ENCODE measurements around the gene SLC39A11. TPM values are rescaled to one million over a fixed set of nuclear protein-coding genes. Genes with fewer than 3 reads are reported as not detected.
"Not testable (repeated sequence)": the region's sequence is repeated elsewhere in the genome, so short reads cannot be mapped to it uniquely, and the experiment has no call there.

The SLC39A11 gene
- total and polyA plus RNA-seq, 4 donors = 4.6 to 23.3 (median 11.4) TPM

DNA sequence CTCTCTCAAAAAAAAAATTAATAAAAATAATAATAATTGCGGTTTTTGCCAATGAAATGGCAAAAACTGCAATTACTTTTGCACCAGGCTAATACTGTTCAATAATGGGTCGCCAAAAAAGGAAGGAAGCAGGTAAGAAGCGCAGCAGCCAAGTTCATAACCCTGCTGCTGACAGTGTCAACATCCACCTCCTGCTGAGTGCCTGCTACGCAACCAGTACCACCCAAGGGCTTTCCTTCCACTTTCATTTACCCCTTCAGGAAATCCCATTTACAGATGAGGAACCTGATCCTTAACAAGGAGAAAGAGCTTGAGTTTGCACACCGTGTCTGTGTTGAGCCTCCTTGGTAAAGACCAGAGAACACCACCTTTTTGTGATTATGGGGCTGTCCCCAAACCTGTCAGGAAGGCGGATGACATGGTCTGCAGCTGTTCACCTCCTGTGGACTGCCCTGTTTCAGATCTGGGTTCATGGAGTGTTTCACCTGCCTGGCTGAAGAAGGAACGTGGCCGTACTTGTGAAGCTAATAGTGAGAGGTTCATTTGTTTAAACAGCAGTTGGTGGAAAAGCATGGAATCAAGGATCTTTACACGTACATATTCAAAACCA lies 378.0 kb downstream of the SLC39A11 start:
- Histone ChIP-seq H3K36me3 (ENCODE audit: control insufficient read depth, insufficient read depth, low read length) (no peaks in the 10 kb centered on the region), H3K4me1 (ENCODE audit: control insufficient read depth, insufficient read depth, low read length) (peaks cover 19% of the 10 kb centered on the region), H3K4me3 (ENCODE audit: low read depth, low read length) (no peak overlapping the region), H3K27ac (ENCODE audit: low read depth, low read length) (no peak overlapping the region), H3K9me3 (ENCODE audit: control insufficient read depth, insufficient read depth, low read length) (peaks cover 4% of the 10 kb centered on the region), H3K27me3 (ENCODE audit: control insufficient read depth, insufficient read depth, low read length) (no peaks in the 10 kb centered on the region)
- WGBS (ENCODE audit: insufficient coverage) = 81% methylated on average over 6 of the region's 9 CpGs
- no peak for DNase-seq (ENCODE audit: low read depth in 4 of 6, low spot score in 6 of 6)

DNA sequence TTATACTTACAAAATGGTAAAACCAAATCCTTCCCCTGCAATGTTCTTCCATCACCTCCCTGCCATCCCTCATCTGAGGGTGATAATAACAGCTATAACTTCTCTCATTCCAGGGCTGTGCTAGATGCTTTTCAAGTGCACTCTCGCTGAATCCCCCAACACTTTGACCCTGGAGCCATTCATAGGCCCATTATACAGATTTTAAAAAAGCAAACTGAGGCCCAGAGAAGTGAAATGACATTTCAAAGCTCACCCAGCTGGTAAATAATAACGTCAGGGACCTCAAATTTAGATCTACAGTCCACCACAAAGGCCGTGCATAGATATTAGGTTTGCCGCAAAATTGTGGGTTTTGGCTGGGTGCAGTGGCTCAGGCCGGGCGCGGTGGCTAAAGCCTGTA lies 378.8 kb downstream of the SLC39A11 start:
- WGBS (ENCODE audit: insufficient coverage) = 98% methylated on average over 7 of the region's 7 CpGs
- no peak overlapping the region for H3K4me3 ChIP-seq (ENCODE audit: low read depth, low read length)

DNA sequence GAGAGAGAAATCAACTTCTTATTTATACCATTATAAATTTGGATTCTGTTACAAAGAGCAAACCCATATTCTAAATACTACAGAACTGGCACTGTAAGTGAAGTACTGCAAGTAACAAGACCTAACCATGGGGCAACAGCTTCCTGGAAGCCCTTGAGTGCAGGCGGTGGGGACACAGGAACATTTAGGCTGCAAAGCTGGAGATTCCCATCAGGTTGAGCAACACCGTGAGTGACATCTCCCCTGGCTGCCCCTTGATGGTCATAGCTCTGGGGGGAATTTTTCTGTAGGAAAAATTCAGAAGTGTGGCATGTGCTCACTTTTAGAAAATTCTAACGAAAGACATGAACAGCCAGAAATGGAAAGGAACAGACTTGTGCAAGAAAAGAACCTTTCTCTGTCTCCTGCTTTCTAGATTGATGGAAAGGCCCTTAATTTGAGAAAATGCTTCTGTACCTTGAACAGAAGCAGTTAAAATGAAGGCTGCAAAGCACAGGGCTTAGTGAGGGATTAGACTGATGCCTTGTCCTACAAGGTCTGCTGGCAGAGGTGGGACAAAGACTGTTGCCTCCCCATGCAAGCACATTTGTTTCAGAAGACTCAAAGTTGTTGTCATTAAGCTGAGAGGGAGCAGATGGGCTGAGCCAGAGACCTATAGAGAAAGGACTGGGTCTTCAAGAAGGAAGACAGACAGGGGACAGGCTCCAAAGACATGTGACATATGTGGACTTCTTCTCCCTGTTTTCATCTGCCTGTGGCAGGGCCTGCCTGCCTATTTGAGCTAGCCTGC lies 380.8 kb downstream of the SLC39A11 start:
- H3K9me3 ChIP-seq (ENCODE audit: control insufficient read depth, insufficient read depth, low read length) = peaks cover 4% of the 10 kb centered on the region
- no peak overlapping the region for H3K4me3 ChIP-seq (ENCODE audit: low read depth, low read length)
- no peaks in the 10 kb centered on the region for H3K36me3 ChIP-seq (ENCODE audit: control insufficient read depth, insufficient read depth, low read length)
- peaks cover 11% of the 10 kb centered on the region for H3K4me1 ChIP-seq (ENCODE audit: control insufficient read depth, insufficient read depth, low read length)
- no peak for DNase-seq (ENCODE audit: low read depth in 4 of 6, low spot score in 6 of 6)
- H3K27me3 ChIP-seq (ENCODE audit: control insufficient read depth, insufficient read depth, low read length) = no peaks in the 10 kb centered on the region
- 100% methylated on average over 3 of the region's 3 CpGs for WGBS (ENCODE audit: insufficient coverage)
- H3K27ac ChIP-seq (ENCODE audit: low read depth, low read length) = no peak overlapping the region

More for the DNA sequence above, 378.8 kb downstream of the SLC39A11 start:
- H3K4me1 ChIP-seq (ENCODE audit: control insufficient read depth, insufficient read depth, low read length) = peaks cover 12% of the 10 kb centered on the region
- H3K27ac ChIP-seq (ENCODE audit: low read depth, low read length) = no peak overlapping the region
- no peaks in the 10 kb centered on the region for H3K27me3 ChIP-seq (ENCODE audit: control insufficient read depth, insufficient read depth, low read length)
- DNase-seq (ENCODE audit: low read depth in 4 of 6, low spot score in 6 of 6) = no peak
- H3K9me3 ChIP-seq (ENCODE audit: control insufficient read depth, insufficient read depth, low read length) = peaks cover 4% of the 10 kb centered on the region
- H3K36me3 ChIP-seq (ENCODE audit: control insufficient read depth, insufficient read depth, low read length) = no peaks in the 10 kb centered on the region

DNA sequence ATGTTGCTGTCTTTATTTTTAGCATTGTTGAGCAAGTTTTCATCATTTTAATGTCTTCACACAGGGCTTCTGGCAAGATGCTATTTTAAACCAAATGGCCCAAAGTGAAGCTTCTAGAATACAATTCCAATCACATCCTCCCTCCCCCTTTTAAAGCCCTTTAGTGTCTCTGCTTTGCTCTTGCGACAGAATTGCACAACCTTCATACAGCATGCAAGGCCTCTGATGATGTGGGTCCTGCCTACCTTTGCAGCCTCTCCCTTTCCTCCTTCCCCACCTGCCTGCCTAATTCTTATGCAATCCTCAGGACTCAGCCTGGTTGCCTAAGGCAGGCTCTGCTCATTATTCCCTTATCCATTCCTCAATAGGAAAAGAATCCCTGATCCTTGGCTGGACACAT lies 381.7 kb downstream of the SLC39A11 start:
- WGBS (ENCODE audit: insufficient coverage) = 100% methylated on average over 1 of the region's 1 CpG
- H3K27ac ChIP-seq (ENCODE audit: low read depth, low read length) = no peak overlapping the region
- H3K36me3 ChIP-seq (ENCODE audit: control insufficient read depth, insufficient read depth, low read length) = no peaks in the 10 kb centered on the region
- peaks cover 8% of the 10 kb centered on the region for H3K4me1 ChIP-seq (ENCODE audit: control insufficient read depth, insufficient read depth, low read length)
- H3K27me3 ChIP-seq (ENCODE audit: control insufficient read depth, insufficient read depth, low read length) = no peaks in the 10 kb centered on the region
- no peak overlapping the region for H3K4me3 ChIP-seq (ENCODE audit: low read depth, low read length)
- H3K9me3 ChIP-seq (ENCODE audit: control insufficient read depth, insufficient read depth, low read length) = peaks cover 4% of the 10 kb centered on the region
- DNase-seq (ENCODE audit: low read depth in 4 of 6, low spot score in 6 of 6) = no peak

DNA sequence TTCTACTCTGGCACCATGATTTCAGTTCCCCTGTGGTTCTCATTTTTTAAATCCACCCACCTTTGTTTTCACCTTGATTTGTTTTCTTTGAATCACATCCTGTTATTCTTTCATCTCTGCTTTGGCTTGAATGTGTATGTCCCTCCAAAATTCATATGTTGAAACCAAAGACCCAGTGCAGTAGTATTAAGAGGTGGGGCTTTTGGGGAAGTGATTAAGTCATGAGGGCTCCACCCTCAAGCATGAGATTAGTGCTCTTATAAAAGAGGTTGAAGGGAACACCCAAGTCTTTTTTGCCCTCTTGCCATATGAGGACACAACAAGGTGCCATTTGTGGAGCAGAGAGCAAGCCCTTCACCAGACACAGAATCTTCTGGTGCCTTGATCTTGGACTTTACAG lies 382.3 kb downstream of the SLC39A11 start:
- H3K36me3 ChIP-seq (ENCODE audit: control insufficient read depth, insufficient read depth, low read length) = no peaks in the 10 kb centered on the region
- no peak overlapping the region for H3K27ac ChIP-seq (ENCODE audit: low read depth, low read length)
- no peak overlapping the region for H3K4me3 ChIP-seq (ENCODE audit: low read depth, low read length)
- DNase-seq (ENCODE audit: low read depth in 4 of 6, low spot score in 6 of 6) = no peak
- no peaks in the 10 kb centered on the region for H3K27me3 ChIP-seq (ENCODE audit: control insufficient read depth, insufficient read depth, low read length)
- peaks cover 4% of the 10 kb centered on the region for H3K9me3 ChIP-seq (ENCODE audit: control insufficient read depth, insufficient read depth, low read length)
- peaks cover 7% of the 10 kb centered on the region for H3K4me1 ChIP-seq (ENCODE audit: control insufficient read depth, insufficient read depth, low read length)

DNA sequence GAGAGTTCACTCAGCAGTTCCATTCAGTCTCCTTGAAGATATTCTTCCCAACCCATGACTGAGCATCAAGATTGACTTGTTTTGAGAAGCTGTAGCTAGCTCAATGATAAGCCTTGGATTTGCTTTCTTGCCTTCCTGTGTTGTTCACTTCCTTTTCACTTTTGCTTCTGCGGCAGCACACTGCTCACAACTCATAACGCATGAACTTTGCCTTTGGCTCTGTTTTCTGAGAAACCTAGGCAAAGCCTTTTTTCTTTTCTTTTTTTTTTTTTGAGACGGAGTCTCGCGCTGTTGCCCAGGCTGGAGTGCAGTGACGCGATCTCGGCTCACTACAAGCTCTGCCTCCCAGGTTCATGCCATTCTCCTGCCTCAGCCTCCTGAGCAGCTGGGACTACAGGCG lies 383.8 kb downstream of the SLC39A11 start:
- H3K36me3 ChIP-seq (ENCODE audit: control insufficient read depth, insufficient read depth, low read length); H3K4me3 ChIP-seq (ENCODE audit: low read depth, low read length); DNase-seq (ENCODE audit: low read depth in 4 of 6, low spot score in 6 of 6); H3K27ac ChIP-seq (ENCODE audit: low read depth, low read length); H3K4me1 ChIP-seq (ENCODE audit: control insufficient read depth, insufficient read depth, low read length); H3K27me3 ChIP-seq (ENCODE audit: control insufficient read depth, insufficient read depth, low read length); H3K9me3 ChIP-seq (ENCODE audit: control insufficient read depth, insufficient read depth, low read length): not testable (repeated sequence)
- 95% methylated on average over 3 of the region's 9 CpGs for WGBS (ENCODE audit: insufficient coverage)

DNA sequence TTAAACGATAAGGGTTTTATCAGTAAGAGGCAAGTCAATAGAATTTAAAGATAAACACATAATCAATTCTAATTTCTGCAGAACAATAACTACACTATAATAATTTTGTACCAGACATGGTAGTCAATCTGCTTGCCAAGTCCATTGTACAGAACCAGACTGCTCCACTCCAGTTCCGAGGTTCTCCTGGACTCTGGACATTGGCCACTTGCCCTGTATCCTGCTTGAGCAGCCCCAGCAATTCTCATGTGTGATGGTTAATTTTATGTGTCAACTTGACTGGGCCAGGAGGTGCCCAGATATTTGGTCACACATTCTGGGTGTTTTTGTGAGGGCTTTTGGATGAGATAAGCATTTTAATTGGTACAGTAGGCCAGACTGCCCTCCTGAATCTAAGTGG lies 384.6 kb downstream of the SLC39A11 start:
- Histone ChIP-seq H3K4me1 (ENCODE audit: control insufficient read depth, insufficient read depth, low read length) (peaks cover 7% of the 10 kb centered on the region), H3K27ac (ENCODE audit: low read depth, low read length) (no peak overlapping the region)
- WGBS (ENCODE audit: insufficient coverage) = 86% methylated on average over 1 of the region's 2 CpGs

DNA sequence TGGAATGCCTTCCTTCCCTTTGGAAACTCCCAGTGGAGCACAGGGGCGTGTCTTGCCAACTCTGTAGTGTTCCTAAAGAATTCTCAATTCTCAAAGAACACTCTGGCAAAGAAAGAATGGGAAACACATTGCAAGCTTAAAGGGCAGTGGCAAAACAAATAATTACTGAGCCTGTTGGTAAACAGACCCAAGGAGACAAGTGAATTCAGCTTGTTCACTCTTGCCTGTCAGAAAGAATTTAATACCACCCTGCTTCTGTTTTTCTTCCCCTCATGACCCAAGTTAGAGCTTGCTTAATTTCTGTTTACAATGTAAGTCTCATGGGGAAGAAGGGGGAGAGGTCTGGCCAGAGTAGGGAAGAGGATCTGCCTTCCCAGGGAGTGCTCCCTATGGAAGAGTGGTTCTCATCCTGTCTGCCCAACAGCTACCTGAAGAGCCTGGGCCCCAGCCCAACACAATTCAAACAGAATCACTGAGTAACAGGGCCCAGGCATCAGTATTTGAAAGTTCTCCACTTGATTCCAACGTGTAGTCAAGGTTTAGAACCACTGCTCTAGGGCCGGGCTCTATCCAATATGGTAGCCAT lies 386.0 kb downstream of the SLC39A11 start:
- peak in 2 of 6 donors; percentile 30 to 35 for DNase-seq (ENCODE audit: low read depth in 4 of 6, low spot score in 6 of 6)
- Histone ChIP-seq H3K4me1 (ENCODE audit: control insufficient read depth, insufficient read depth, low read length) (peaks cover 7% of the 10 kb centered on the region), H3K4me3 (ENCODE audit: low read depth, low read length) (no peak overlapping the region), H3K9me3 (ENCODE audit: control insufficient read depth, insufficient read depth, low read length) (peaks cover 4% of the 10 kb centered on the region), H3K36me3 (ENCODE audit: control insufficient read depth, insufficient read depth, low read length) (no peaks in the 10 kb centered on the region), H3K27ac (ENCODE audit: low read depth, low read length) (peak overlapping the region; percentile 36), H3K27me3 (ENCODE audit: control insufficient read depth, insufficient read depth, low read length) (no peaks in the 10 kb centered on the region)
- 83% methylated on average over 2 of the region's 3 CpGs for WGBS (ENCODE audit: insufficient coverage)

More for the DNA sequence above, 384.6 kb downstream of the SLC39A11 start:
- Histone ChIP-seq H3K9me3 (ENCODE audit: control insufficient read depth, insufficient read depth, low read length) (peaks cover 4% of the 10 kb centered on the region), H3K36me3 (ENCODE audit: control insufficient read depth, insufficient read depth, low read length) (no peaks in the 10 kb centered on the region), H3K4me3 (ENCODE audit: low read depth, low read length) (no peak overlapping the region), H3K27me3 (ENCODE audit: control insufficient read depth, insufficient read depth, low read length) (no peaks in the 10 kb centered on the region)
- DNase-seq (ENCODE audit: low read depth in 4 of 6, low spot score in 6 of 6) = no peak

DNA sequence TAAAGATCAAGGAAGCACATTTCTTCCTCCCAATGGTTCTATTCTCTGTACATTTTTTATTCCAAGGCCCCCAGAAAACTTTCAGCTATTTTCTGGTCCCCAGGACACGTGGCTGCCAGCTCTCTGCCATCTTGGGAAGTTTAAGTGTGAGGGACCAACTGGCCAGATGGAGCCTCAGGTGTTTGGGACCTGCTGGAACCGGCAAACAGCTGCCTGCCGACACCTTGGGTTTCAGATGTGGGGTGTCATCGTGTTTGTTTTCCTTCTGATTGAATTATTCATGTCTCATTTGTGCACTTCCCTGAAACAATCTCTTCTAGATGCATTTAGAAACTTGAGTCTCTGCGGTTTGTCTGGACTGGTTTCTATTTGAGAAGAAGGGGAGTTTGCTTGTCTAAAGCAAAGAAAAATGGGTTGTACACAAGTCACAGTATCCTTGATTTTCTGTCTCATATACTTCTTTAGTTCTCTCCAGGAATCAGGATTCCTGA lies 386.5 kb downstream of the SLC39A11 start:
- WGBS (ENCODE audit: insufficient coverage) = 90% methylated on average over 3 of the region's 5 CpGs
- peaks cover under 1% of the 10 kb centered on the region for H3K9me3 ChIP-seq (ENCODE audit: control insufficient read depth, insufficient read depth, low read length)
- no peaks in the 10 kb centered on the region for H3K27me3 ChIP-seq (ENCODE audit: control insufficient read depth, insufficient read depth, low read length)
- no peak overlapping the region for H3K4me3 ChIP-seq (ENCODE audit: low read depth, low read length)
- H3K36me3 ChIP-seq (ENCODE audit: control insufficient read depth, insufficient read depth, low read length) = no peaks in the 10 kb centered on the region
- no peak for DNase-seq (ENCODE audit: low read depth in 4 of 6, low spot score in 6 of 6)
- no peak overlapping the region for H3K27ac ChIP-seq (ENCODE audit: low read depth, low read length)
- peaks cover 7% of the 10 kb centered on the region for H3K4me1 ChIP-seq (ENCODE audit: control insufficient read depth, insufficient read depth, low read length)
